Fibroblast of lung (primary cell): ENCODE data around the gene SYTL4. TPM values are rescaled to one million over a fixed set of nuclear protein-coding genes. Genes with fewer than 3 reads are reported as not detected.

Experiments
- DNase-seq, 2 donors: peaks; one replicate each; pipeline versions ENCODE4 v3.0.0 to v3.0.0-alpha.2; 2010; ENCODE audit warnings: low read depth in 2 of 2
- H2AFZ ChIP-seq: 2 replicates; pipeline ENCODE4 v1.5.1; 2012; ENCODE audit warnings: low read length, control low read depth, inconsistent platforms
- H3K27ac ChIP-seq: 2 replicates; pipeline ENCODE4 v1.5.1; 2011; ENCODE audit warnings: low read length, control low read depth; ENCODE audit not compliant: insufficient read depth
- H3K27me3 ChIP-seq: 2 replicates; pipeline ENCODE4 v1.5.1; 2011; ENCODE audit warnings: mild to moderate bottlenecking, low read length; ENCODE audit not compliant: control insufficient read depth, insufficient read depth
- H3K36me3 ChIP-seq: 2 replicates; pipeline ENCODE4 v1.5.1; 2011; ENCODE audit warnings: low read length; ENCODE audit not compliant: control insufficient read depth, insufficient read depth
- H3K4me1 ChIP-seq: 2 replicates; pipeline ENCODE4 v1.5.1; 2011; ENCODE audit warnings: low read length; ENCODE audit not compliant: control insufficient read depth, insufficient read depth; ENCODE audit errors: extremely low read depth
- H3K4me2 ChIP-seq: 2 replicates; pipeline ENCODE4 v1.5.1; 2011; ENCODE audit warnings: low read length, control low read depth; ENCODE audit not compliant: insufficient read depth; ENCODE audit errors: extremely low read depth
- H3K4me3 ChIP-seq, 4 experiments: fragments of 200-600 bp in 1 of 4; sonication (generic) in 1 of 4; replicated peaks in 1 of 4; 2 replicates each; pipeline ENCODE4 v1.5.1; 2011 to 2016; ENCODE audit warnings: low read length in 4 of 4, low read depth in 3 of 4, mild to moderate bottlenecking in 3 of 4, control low read depth in 2 of 4, inconsistent platforms in 1 of 4, mixed read lengths in 1 of 4; ENCODE audit not compliant: insufficient read depth in 1 of 4; ENCODE audit errors: control extremely low read depth in 1 of 4
- H3K79me2 ChIP-seq: 2 replicates; pipeline ENCODE4 v1.5.1; 2012; ENCODE audit warnings: mild to moderate bottlenecking, low read length, inconsistent platforms; ENCODE audit not compliant: control insufficient read depth, insufficient read depth
- H3K9ac ChIP-seq: 2 replicates; pipeline ENCODE4 v1.5.1; 2011; ENCODE audit warnings: mild to moderate bottlenecking, low read length, control low read depth; ENCODE audit not compliant: insufficient read depth
- H3K9me3 ChIP-seq: 2 replicates; pipeline ENCODE4 v1.5.1; 2012; ENCODE audit warnings: low read depth, low read length; ENCODE audit not compliant: control insufficient read depth, insufficient read depth
- H4K20me1 ChIP-seq: 2 replicates; pipeline ENCODE4 v1.5.1; 2011; ENCODE audit warnings: low read length; ENCODE audit not compliant: control insufficient read depth, insufficient read depth; ENCODE audit errors: extremely low read depth
- CTCF ChIP-seq, 2 donors: IDR thresholded peaks in 1 of 2; conservative IDR thresholded peaks in 1 of 2; 1 replicate in 1 of 2; 2 replicates in 1 of 2; pipeline ENCODE4 v1.5.1; 2011 to 2012; ENCODE audit warnings: low read length in 2 of 2, control low read depth in 1 of 2, inconsistent platforms in 1 of 2, low read depth in 1 of 2, mild to moderate bottlenecking in 1 of 2
- EZH2 ChIP-seq: IDR thresholded peaks from 2 replicates; pipeline ENCODE4 v1.5.1; 2012; ENCODE audit warnings: low read length, control low read depth, mild to moderate bottlenecking; ENCODE audit errors: missing control alignments
- polyA plus RNA-seq, 2 donors: library from polyadenylated mRNA; depleted of rRNA in 1 of 2; stranded (reverse) in 1 of 2; unstranded in 1 of 2; fragments of >200 nt; gene quantifications; 2 replicates each; pipeline ENCODE4 v1.2.1, GENCODE V29; 2011 to 2012; ENCODE audit warnings: missing spikeins in 1 of 2
- total RNA-seq: library from RNA; depleted of rRNA; stranded (reverse); fragments of >200 nt; gene quantifications from 2 replicates; pipeline ENCODE4 v1.2.1, GENCODE V29; 2014

Gene SYTL4
- total and polyA plus RNA-seq, 2 donors (not counting 1 experiment from before 2014, with no cell fraction given): 2.9 to 8.8 TPM

- no peak for TF ChIP-seq EZH2
- TF ChIP-seq CTCF (conservative IDR thresholded peaks at IDR 0.05 in 1 of 2, IDR thresholded peaks at IDR 0.05 in 1 of 2; ENCODE audit: low read depth in 1 of 2, low read length in 2 of 2): no peak
- Histone ChIP-seq H2AFZ (no peak overlapping the region), H3K79me2 (no peaks in the 10 kb centered on the region), H3K27me3 (no peaks in the 10 kb centered on the region), H3K4me1 (no peaks in the 10 kb centered on the region), H3K4me2 (no peak overlapping the region), H3K9ac (no peak overlapping the region), H3K27ac (no peak overlapping the region), H4K20me1 (no peaks in the 10 kb centered on the region), H3K9me3 (no peaks in the 10 kb centered on the region), H3K36me3 (no peaks in the 10 kb centered on the region), H3K4me3 (no peak overlapping the region)
- no peak for DNase-seq
These were observed 11.6 kb downstream of the SYTL4 start for GRCh38 chrX:100720301-100720700.

GRCh38 chrX:100719139-100719538, 12.8 kb downstream of the SYTL4 start:
- Histone ChIP-seq H3K79me2 (no peaks in the 10 kb centered on the region), H3K9me3 (no peaks in the 10 kb centered on the region), H3K4me1 (no peaks in the 10 kb centered on the region), H3K27me3 (no peaks in the 10 kb centered on the region), H4K20me1 (no peaks in the 10 kb centered on the region), H3K36me3 (no peaks in the 10 kb centered on the region), H3K4me2 (no peak overlapping the region), H3K4me3 (no peak overlapping the region), H3K27ac (no peak overlapping the region), H3K9ac (no peak overlapping the region), H2AFZ (no peak overlapping the region)
- TF ChIP-seq EZH2 (no peak), CTCF (conservative IDR thresholded peaks at IDR 0.05 in 1 of 2, IDR thresholded peaks at IDR 0.05 in 1 of 2; ENCODE audit: low read depth in 1 of 2, low read length in 2 of 2) (no peak)
- DNase-seq: no peak

GRCh38 chrX:100717363-100717762, 14.6 kb downstream of the SYTL4 start:
- H2AFZ ChIP-seq: no peak overlapping the region
- no peaks in the 10 kb centered on the region for H3K9me3 ChIP-seq
- H3K27me3 ChIP-seq: no peaks in the 10 kb centered on the region
- no peak for DNase-seq
- no peak overlapping the region for H3K4me3 ChIP-seq
- H3K79me2 ChIP-seq: no peaks in the 10 kb centered on the region
- no peak overlapping the region for H3K27ac ChIP-seq
- TF ChIP-seq CTCF (conservative IDR thresholded peaks at IDR 0.05 in 1 of 2, IDR thresholded peaks at IDR 0.05 in 1 of 2; ENCODE audit: low read depth in 1 of 2, low read length in 2 of 2) (no peak), EZH2 (no peak)
- H3K4me2 ChIP-seq: no peak overlapping the region
- H3K9ac ChIP-seq: no peak overlapping the region
- no peaks in the 10 kb centered on the region for H3K36me3 ChIP-seq
- H3K4me1 ChIP-seq: no peaks in the 10 kb centered on the region
- H4K20me1 ChIP-seq: no peaks in the 10 kb centered on the region
